KOPT-K1 (cell line): ENCODE data around the gene ZFYVE21.
A peak's percentile ranks its signal among the peaks of the same experiment; 100 is the strongest.

ENCODE experiments used
- H3K27ac ChIP-seq: fragments of 200-600 bp; sonication (generic); 2 replicates; pipeline ENCODE4 v1.5.1; 2016; ENCODE audit warnings: antibody characterized with exemption, mild to moderate bottlenecking, low read depth, low read length; ENCODE audit not compliant: poor library complexity, severe bottlenecking
- H3K36me3 ChIP-seq: fragments of 200-600 bp; sonication (generic); 2 replicates; pipeline ENCODE4 v1.5.1; 2017; ENCODE audit warnings: antibody characterized with exemption, mild to moderate bottlenecking, low read length, moderate library complexity; ENCODE audit not compliant: insufficient read depth
- H3K9me3 ChIP-seq: fragments of 200-600 bp; sonication (generic); 2 replicates; pipeline ENCODE4 v1.5.1; 2017; ENCODE audit warnings: antibody characterized with exemption, low read length, mild to moderate bottlenecking; ENCODE audit not compliant: insufficient read depth, poor library complexity, severe bottlenecking

Gene ZFYVE21

DNA sequence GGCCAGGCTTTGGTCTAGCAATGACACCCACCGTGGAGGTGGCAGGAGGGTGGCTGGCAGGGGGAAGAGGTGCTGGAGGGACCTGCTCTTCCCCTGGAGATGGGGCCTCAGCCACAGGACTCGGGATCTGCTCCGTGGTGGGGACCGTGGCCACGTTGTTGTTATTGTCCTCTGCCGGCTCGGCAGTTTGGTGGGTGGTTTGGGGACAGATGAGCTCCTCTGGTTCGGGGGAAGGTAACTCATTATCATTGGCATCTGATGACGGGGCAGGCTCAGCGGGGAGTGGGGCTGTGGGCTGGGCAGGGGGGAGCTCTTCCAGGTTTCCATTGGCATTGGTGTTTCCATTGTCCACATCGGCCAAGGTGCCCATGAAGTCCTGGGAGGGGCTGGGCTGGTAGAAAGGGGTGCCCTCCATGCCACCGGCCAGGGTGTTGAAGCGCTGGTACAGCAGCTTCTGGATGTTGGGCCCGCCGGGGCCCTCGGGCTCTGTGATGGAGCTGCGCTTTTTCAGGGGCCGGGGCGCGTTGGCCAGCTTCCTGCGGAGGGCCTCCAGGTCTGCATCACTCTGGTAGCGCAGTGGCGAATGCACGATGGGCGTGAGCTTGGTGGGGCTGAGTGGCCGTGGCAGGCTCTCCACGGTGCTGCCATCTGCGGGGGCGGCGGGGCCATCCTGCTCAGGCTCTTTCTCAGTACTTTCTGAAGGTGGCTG lies 24.3 kb downstream of the ZFYVE21 start:
- Histone ChIP-seq H3K27ac (no peak overlapping the region), H3K36me3 (peaks cover 5% of the 10 kb centered on the region; the same call in 1 of the 2 replicates), H3K9me3 (no peaks in the 10 kb centered on the region)

DNA sequence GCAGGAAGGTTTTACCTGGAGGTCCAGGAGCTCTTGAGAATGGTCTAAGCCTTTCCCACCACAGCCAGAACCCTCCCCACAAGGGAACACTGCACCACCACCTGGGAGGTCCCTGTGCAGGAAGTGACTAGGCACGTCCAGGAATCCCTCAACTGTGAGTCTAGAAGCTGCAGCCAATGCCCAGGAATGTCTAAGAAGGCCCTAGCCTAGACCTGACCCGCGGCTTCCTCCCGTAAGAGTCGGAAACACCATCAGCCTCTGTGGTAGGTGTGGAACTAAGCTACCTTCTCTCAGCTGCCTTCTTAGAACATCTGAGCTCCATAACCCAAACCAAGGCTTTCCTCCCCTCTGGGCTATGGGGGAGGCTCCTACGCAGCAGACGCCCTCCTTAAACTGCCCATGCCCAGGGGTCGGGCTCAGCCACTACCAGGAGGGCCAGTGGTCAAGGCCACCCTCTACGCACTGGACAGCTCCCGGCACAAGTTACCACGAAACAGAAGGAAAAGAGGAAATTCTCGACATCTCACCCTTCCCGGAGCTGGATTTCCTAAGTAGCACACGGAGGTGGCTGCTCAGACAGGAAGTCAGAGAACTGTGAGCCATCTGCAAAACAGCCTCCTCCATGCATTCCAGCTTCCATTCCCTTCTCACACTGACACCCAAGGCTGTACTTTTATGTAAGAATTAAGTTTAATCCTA lies 25.5 kb downstream of the ZFYVE21 start:
- Histone ChIP-seq H3K36me3 (no peaks in the 10 kb centered on the region), H3K27ac (no peak overlapping the region)

DNA sequence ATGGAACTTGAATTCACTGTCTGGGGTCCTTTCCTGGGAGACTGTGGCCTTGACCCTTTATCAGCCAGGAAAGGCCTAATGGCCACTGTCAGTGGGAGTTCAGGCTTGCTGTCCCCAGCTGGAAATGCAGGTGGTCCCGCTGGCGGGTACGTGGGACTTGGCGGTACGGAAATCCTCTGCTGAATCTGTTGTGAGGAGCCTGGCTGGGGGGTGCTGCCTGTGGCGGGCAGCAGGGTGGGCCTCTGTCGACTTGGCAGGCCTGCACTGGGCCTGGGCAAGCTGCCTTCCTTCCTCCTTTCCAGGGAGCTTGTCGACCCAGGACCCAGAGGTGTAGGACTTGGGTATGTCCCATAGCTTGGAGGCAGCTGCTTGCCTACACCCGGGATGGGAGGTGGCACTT lies 26.3 kb downstream of the ZFYVE21 start:
- H3K9me3 ChIP-seq, result no peaks in the 10 kb centered on the region
- H3K27ac ChIP-seq, result no peak overlapping the region
- no peaks in the 10 kb centered on the region for H3K36me3 ChIP-seq

More for the DNA sequence above, 25.5 kb downstream of the ZFYVE21 start:
- no peaks in the 10 kb centered on the region for H3K9me3 ChIP-seq

DNA sequence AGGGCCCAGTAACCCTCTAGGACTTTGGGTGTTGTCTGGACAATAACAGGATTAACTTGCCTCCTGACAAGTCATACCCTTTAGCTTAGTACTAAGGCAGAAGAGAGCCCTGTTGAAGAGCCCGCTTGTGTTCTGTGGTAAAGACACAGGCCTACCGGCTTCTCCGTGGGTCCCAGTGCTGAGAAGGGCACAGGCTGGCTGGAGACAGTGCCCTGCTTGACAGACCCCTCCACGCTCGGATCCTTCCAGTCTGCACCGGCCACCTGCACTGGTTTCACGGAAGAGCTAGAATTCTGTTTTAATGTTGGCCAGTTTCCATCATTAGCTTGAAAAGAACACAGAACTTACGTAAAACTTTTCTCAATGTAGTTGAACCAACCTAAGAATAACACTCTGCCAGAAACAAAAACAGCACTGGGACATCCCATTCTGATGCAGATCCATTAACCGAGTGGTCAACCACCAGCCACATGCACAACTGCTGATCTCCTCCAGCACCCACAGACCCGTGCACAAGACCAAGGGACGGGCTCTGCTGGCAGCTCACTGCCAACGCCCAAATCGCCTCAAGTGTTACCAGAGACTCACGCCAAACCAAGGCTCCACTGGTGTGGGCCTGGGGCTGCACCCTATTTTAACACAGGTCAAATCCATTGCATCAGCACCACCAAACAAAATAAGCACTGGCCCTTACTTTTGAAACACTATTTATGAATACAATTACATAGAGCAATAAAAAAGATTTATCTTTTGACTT lies 27.1 kb downstream of the ZFYVE21 start:
- Histone ChIP-seq H3K9me3 (no peaks in the 10 kb centered on the region), H3K27ac (no peak overlapping the region), H3K36me3 (no peaks in the 10 kb centered on the region)

DNA sequence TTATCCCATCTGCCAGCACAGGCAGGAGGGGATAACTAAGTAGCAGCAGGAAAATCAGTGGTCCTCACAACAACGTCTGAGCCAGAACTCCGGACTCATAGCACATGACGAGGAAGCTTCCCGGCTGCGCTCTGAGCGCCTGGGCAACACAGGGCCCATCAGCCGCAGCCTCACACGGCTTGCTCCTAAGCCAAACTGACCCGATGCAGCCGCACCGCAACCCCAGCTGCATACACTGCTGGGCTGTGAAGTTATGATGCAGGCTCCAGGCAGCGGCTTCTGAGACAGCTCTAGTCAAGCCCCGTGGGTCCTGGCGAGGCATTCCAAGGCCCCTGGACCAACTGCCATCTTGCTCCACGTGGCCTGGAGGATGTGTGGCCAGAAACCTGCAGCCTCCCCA lies 28.1 kb downstream of the ZFYVE21 start:
- Histone ChIP-seq H3K9me3 (no peaks in the 10 kb centered on the region), H3K36me3 (no peaks in the 10 kb centered on the region), H3K27ac (no peak overlapping the region)

DNA sequence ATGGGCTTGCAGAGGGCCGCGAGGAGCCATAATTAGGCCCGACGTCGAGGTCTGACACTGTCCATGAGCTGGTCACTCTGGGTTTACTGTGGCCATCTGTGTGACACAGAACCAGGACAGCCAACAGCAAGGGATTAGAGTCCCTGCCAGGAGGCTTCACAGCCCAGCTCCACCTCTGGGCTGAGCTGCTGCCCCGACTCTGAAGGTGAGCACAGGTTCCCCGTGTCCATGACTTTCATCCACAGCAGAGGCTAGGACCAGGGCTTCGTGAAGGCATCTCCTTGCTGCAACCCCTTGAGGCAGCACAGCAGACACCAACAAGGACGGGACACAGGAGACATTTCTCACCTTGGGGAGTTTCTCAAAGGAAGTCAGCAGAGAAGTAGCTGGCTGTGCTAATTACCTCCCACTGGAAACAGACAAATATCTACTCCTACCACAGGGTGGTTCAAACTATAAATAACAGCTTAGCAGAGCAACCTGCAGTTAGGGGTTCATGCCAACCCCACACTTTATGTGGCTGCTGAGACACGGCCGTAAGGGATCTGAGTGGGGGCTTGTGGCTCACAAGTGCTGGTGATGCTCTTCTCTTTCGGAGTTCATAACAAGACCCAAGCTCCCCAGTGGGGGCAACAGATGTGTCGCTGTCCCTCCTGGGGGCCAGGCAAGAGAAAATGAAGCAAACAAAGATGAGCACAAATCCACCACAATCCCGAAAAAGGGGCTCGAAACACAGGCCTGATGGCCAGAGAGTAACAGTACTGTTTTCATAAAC lies 29.2 kb downstream of the ZFYVE21 start:
- H3K9me3 ChIP-seq, result no peaks in the 10 kb centered on the region
- no peak overlapping the region for H3K27ac ChIP-seq
- no peaks in the 10 kb centered on the region for H3K36me3 ChIP-seq

DNA sequence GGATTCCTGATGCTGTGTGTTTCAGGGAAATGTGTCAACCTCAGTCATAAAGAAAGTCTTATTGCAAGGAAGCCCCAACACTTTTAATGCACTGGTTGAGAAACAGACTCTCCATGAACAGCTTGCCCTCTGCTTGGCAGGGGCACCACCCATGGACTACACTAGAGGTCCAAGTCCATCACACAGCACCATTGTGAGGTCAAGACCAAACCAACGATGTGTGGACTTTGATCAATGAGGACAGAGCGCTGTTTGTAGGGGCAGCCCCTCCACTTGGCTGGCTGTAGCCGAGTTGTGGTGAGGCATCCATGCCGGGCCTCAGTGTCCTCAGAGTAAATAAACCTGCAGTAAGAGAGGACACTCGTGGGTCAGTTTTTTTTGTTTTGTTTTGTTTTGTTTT lies 29.8 kb downstream of the ZFYVE21 start:
- Histone ChIP-seq H3K27ac (no peak overlapping the region), H3K36me3 (no peaks in the 10 kb centered on the region), H3K9me3 (no peaks in the 10 kb centered on the region)

DNA sequence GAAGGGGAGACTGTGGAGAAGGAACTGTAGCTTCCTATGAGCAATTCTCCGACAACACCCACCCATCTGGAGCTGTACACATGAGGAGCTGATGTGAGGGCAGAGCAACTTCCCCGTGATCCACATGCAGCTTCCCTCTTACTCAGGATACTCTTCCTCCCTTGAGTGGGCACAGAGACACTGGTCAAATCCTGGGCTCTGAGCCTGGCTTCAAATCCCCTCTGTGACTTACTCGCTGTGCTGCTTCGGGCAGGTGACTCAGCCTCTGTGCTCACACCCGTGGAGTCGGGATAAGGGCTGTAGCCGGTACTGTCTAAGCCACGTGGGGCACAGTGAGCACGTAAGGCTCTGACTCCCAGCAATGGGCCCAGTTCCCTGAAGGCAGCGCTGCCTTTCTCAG lies 31.1 kb downstream of the ZFYVE21 start:
- Histone ChIP-seq H3K36me3 (no peaks in the 10 kb centered on the region), H3K27ac (peak overlapping the region; percentile 79), H3K9me3 (no peaks in the 10 kb centered on the region)

DNA sequence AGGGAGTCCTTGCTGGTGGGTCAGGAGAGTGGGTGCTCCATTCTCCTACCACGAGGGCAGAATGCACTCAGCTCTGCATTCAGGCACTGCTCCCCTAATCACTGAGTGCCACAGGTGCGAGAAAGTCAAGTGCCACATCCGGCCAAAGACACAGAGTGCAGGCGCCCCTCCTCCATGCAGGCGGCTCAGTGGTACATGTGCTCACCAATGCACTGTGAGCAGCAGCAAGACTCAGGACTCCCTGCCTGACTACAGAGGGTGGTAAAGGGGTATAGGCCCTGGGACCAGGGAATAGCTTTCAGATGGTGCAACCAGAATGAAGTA lies 32.9 kb downstream of the ZFYVE21 start:
- H3K9me3 ChIP-seq, result no peaks in the 10 kb centered on the region
- H3K36me3 ChIP-seq, result no peaks in the 10 kb centered on the region
- H3K27ac ChIP-seq, result peak overlapping the region; percentile 79

DNA sequence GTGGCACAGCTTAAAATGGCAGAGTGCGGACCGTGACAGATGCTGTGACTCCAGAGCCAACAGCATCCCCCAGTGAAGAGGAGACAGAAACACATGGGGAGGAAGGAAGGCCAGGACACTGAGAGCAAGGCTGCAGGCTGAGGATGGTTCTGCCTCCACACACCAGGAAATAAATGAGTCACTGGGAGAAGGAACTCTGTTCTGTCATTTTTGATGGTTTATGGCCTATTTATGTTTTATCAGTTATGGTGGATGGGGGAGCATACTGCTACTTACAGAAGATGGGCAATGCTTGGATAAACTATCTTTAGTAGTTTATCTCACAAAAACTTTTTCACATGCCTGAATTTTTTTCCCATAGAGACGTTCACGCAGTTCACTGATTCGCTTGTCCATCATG lies 33.8 kb downstream of the ZFYVE21 start:
- H3K36me3 ChIP-seq, result no peaks in the 10 kb centered on the region
- H3K9me3 ChIP-seq, result no peaks in the 10 kb centered on the region
- H3K27ac ChIP-seq, result peak overlapping the region; percentile 79

DNA sequence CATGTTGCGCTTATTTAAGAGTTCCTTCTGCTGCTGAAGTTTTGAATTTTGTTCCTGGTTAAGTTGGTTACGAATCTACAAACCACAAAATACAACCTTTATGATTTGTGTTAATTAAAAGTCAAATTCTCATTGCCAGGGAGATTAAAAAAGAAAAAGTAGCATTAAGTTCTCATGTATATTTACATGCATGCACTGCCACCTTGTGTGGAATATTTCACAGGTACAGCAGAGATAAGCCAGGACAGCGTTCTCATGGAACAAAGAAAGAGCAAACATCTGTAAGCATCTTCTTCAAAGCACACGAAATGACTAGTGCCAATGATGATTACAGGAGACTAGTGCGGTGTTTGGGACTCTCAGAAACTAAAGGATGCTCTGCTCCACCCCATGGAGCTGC lies 34.2 kb downstream of the ZFYVE21 start:
- H3K9me3 ChIP-seq, result no peaks in the 10 kb centered on the region
- peak overlapping the region; percentile 79 for H3K27ac ChIP-seq
- H3K36me3 ChIP-seq, result no peaks in the 10 kb centered on the region

DNA sequence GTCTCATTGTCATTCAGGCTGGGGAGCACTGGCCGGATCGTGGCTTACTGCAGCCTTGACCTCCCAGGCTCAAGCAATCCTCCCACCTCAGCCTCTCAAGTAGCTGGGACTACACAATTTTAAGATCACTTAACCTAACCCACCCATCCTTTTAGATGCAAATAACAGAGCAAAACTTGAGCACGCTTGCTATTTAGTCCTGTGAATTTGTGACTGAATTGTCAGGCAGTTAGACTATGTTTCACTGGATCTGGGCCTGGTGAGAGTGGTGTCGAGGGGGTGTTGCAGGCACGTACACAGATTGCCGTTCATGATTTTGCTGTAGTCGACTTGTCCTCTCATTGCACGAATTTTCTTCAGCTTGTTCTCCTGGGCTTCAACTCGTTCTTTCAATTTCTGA lies 38.2 kb downstream of the ZFYVE21 start:
- Histone ChIP-seq H3K9me3 (no peaks in the 10 kb centered on the region), H3K27ac (no peak overlapping the region), H3K36me3 (no peaks in the 10 kb centered on the region)

DNA sequence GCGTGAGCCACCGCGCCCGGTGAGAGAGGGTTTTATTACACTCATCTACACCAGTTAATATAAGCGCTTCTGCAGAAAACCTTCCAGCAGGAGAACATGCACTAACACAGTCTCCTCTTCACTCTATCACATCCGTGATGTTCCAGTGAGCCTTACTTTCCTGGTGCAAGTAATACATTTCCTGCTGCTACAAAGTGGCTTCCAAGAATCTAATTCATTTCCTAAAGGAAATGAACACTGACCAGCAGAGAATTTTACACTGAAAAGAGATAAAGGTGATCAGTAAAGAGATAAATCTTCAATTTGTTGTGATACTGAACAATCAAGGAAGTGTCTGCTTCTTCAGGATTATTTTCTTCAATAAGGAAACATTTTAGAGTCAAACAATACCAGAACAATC lies 39.5 kb downstream of the ZFYVE21 start:
- Histone ChIP-seq H3K27ac (no peak overlapping the region), H3K36me3 (no peaks in the 10 kb centered on the region), H3K9me3 (no peaks in the 10 kb centered on the region)

DNA sequence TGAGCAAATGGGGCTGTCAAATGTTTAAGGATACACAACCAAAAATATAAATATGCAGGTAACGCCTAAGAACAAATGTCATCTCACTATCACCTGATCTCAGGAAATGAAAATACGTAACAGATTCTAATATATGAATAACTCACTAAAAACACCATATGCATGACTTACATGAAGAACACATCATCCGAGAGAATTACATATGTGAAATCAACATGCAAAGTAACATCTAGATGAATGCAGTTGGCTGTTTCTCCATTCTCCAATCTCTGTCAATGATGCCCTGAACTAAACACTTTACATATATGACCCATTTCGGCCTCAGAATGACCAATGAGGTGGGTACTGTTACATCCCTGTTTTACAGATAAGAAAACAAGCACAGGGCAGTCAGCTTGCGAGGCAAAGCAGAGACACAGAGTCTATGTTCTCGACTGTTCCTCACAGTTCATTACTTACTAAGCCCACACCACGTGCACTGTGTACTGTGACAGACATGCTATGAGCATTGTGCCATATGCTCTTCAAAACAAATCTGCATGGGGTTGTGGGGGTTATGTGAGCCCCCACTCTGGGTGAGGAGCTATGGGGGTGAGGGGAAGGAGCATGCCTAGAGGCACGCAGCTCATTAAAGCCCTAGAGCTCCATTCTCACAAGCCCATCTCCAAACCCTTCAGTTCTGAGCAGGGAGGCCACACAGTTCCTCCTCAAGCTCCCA lies 42.6 kb downstream of the ZFYVE21 start:
- Histone ChIP-seq H3K9me3 (no peaks in the 10 kb centered on the region), H3K27ac (no peak overlapping the region), H3K36me3 (no peaks in the 10 kb centered on the region)
